ENCODE results near the gene NOTUM.

GRCh38 chr17:81980122-81980521, 19.1 kb upstream of the NOTUM start:
- TF ChIP-seq CTCF (conservative IDR thresholded peaks at IDR 0.05; ENCODE audit: low read length), result no peak
- no peak for TF ChIP-seq EZH2phosphoT487 (IDR thresholded peaks at IDR 0.05; ENCODE audit: borderline replicate concordance)
